H1 (cell line): Measurements from ENCODE around the gene MYO15B. TPM values are rescaled to one million over a fixed set of nuclear protein-coding genes. Genes with fewer than 3 reads are reported as not detected.

ENCODE experiments used
- CTCF ChIA-PET: fragments of 300-600 bp; sonication (Branson Sonifier 250); formaldehyde crosslinking; loops from one replicate; lab custom pipeline; 2021; ENCODE audit not compliant: partially characterized antibody; lab: Charles Lee
- POLR2A ChIA-PET: fragments of 300-600 bp; sonication (Branson Sonifier 250); formaldehyde crosslinking; loops from one replicate; lab custom pipeline; 2021; ENCODE audit warnings: inconsistent platforms; ENCODE audit not compliant: partially characterized antibody; lab: Charles Lee
- DNase-seq, 2 experiments: peaks; one replicate each; pipeline versions ENCODE4 v3.0.0 to v3.0.0-alpha.2; 2010 to 2022; ENCODE audit warnings: low spot score in 2 of 2, low read depth in 1 of 2, mixed read lengths in 1 of 2
- FAIRE-seq: peaks from 2 replicates; lab custom pipeline; 2011; peaks lifted over from hg19 to GRCh38; lab: Jason Lieb, UNC
- H2AFZ ChIP-seq: 2 replicates; pipeline ENCODE4 v1.8.1; 2012; ENCODE audit warnings: low read length, inconsistent platforms
- H2AK5ac ChIP-seq: 2 replicates; pipeline ENCODE4 v1.6.1; 2013; ENCODE audit warnings: low read depth, low read length
- H2BK120ac ChIP-seq: replicated peaks from 2 replicates; pipeline ENCODE3; 2013; ENCODE audit warnings: low read depth, low read length, inconsistent platforms
- H2BK12ac ChIP-seq: 2 replicates; pipeline ENCODE4 v1.6.1; 2013; ENCODE audit warnings: low read depth, low read length
- H2BK15ac ChIP-seq: 2 replicates; pipeline ENCODE4 v1.6.1; 2013; ENCODE audit warnings: low read length
- H2BK20ac ChIP-seq: 2 replicates; pipeline ENCODE4 v1.6.1; 2013; ENCODE audit warnings: low read length
- H2BK5ac ChIP-seq: 2 replicates; pipeline ENCODE4 v1.6.1; 2013; ENCODE audit warnings: low read depth, low read length
- H3K14ac ChIP-seq: 2 replicates; pipeline ENCODE4 v1.6.1; 2013; ENCODE audit warnings: inconsistent platforms; ENCODE audit not compliant: insufficient read length
- H3K18ac ChIP-seq: 2 replicates; pipeline ENCODE4 v1.6.1; 2013; ENCODE audit warnings: low read length; ENCODE audit errors: extremely low read depth
- H3K23ac ChIP-seq: 2 replicates; pipeline ENCODE4 v1.6.1; 2013; ENCODE audit warnings: inconsistent platforms; ENCODE audit not compliant: insufficient read length
- H3K23me2 ChIP-seq: 2 replicates; pipeline ENCODE4 v1.6.1; 2013; ENCODE audit warnings: low read depth, low read length
- H3K27ac ChIP-seq: 2 replicates; pipeline ENCODE4 v1.6.1; 2011; ENCODE audit warnings: low read depth, low read length, inconsistent platforms
- H3K27me3 ChIP-seq, 4 experiments: replicated peaks in 1 of 4; 1 replicate in 1 of 4; 2 replicates in 3 of 4; pipeline versions ENCODE4 v1.6.1 to v1.8.1; 2011 to 2013; ENCODE audit warnings: low read length in 3 of 4, mild to moderate bottlenecking in 3 of 4, inconsistent platforms in 2 of 4, mixed read lengths in 2 of 4, moderate library complexity in 1 of 4; ENCODE audit not compliant: control insufficient read depth in 3 of 4, insufficient read depth in 3 of 4; ENCODE audit errors: extremely low read depth in 1 of 4
- H3K36me3 ChIP-seq, 4 experiments: 2 replicates each; pipeline versions ENCODE4 v1.6.1 to v1.8.1; 2011 to 2013; ENCODE audit warnings: mild to moderate bottlenecking in 4 of 4, low read length in 3 of 4, moderate library complexity in 2 of 4, control low read depth in 1 of 4, inconsistent platforms in 1 of 4; ENCODE audit not compliant: insufficient read depth in 4 of 4, control insufficient read depth in 2 of 4
- H3K4ac ChIP-seq: replicated peaks from 2 replicates; pipeline ENCODE3; 2013; ENCODE audit warnings: low read length, low read depth, mixed read lengths, inconsistent platforms; ENCODE audit not compliant: insufficient read length
- H3K4me1 ChIP-seq, 4 experiments: replicated peaks in 1 of 4; 1 replicate in 1 of 4; 2 replicates in 3 of 4; pipeline versions ENCODE4 v1.6.1 to v1.8.1; 2011 to 2013; ENCODE audit warnings: low read length in 3 of 4, inconsistent platforms in 2 of 4, mixed read lengths in 1 of 4; ENCODE audit not compliant: insufficient read depth in 4 of 4, control insufficient read depth in 3 of 4
- H3K4me2 ChIP-seq, 2 experiments: 2 replicates each; pipeline versions ENCODE4 v1.6.1 to v1.8.1; 2011 to 2013; ENCODE audit warnings: low read depth in 2 of 2, low read length in 2 of 2, control low read depth in 1 of 2, inconsistent platforms in 1 of 2, mild to moderate bottlenecking in 1 of 2; ENCODE audit not compliant: insufficient read depth in 1 of 2
- H3K4me3 ChIP-seq, 4 experiments: fragments of 200-600, 300-600 bp in 1 of 4; sonication (generic), shearing (Covaris generic), sonication (Bioruptor Twin) in 1 of 4; 2 replicates each; pipeline versions ENCODE4 v1.5.1 to v1.8.1; 2011 to 2016; ENCODE audit warnings: low read length in 4 of 4, low read depth in 3 of 4, control low read depth in 2 of 4, inconsistent platforms in 2 of 4, mild to moderate bottlenecking in 2 of 4, mixed read lengths in 1 of 4, moderate library complexity in 1 of 4; ENCODE audit not compliant: insufficient read depth in 2 of 4; ENCODE audit errors: extremely low read depth in 1 of 4
- H3K56ac ChIP-seq: replicated peaks from 2 replicates; pipeline ENCODE3; 2013; ENCODE audit warnings: low read depth, mild to moderate bottlenecking, mixed read lengths, low read length, inconsistent platforms; ENCODE audit not compliant: insufficient read length
- H3K79me1 ChIP-seq: 2 replicates; pipeline ENCODE4 v1.6.1; 2013; ENCODE audit warnings: low read depth, low read length, control low read depth
- H3K79me2 ChIP-seq, 2 experiments: 2 replicates each; pipeline versions ENCODE4 v1.6.1 to v1.8.1; 2012 to 2013; ENCODE audit warnings: low read length in 2 of 2, mild to moderate bottlenecking in 2 of 2, inconsistent platforms in 1 of 2; ENCODE audit not compliant: insufficient read depth in 2 of 2, control insufficient read depth in 1 of 2
- H3K9ac ChIP-seq, 4 experiments: replicated peaks in 1 of 4; 1 replicate in 1 of 4; 2 replicates in 3 of 4; pipeline versions ENCODE4 v1.6.1 to v1.8.1; 2011 to 2013; ENCODE audit warnings: low read depth in 3 of 4, low read length in 3 of 4, control low read depth in 2 of 4, mild to moderate bottlenecking in 2 of 4, moderate library complexity in 2 of 4, inconsistent platforms in 1 of 4; ENCODE audit errors: extremely low read depth in 1 of 4
- H3K9me3 ChIP-seq, 2 experiments: 2 replicates each; pipeline versions ENCODE4 v1.6.1 to v1.8.1; 2012 to 2013; ENCODE audit warnings: mild to moderate bottlenecking in 2 of 2, moderate library complexity in 2 of 2, control low read depth in 1 of 2, inconsistent platforms in 1 of 2, low read depth in 1 of 2, low read length in 1 of 2, mixed read lengths in 1 of 2; ENCODE audit not compliant: insufficient read depth in 2 of 2
- H4K20me1 ChIP-seq, 2 experiments: replicated peaks in 1 of 2; 2 replicates each; pipeline versions ENCODE3 to v1.8.1; 2011 to 2013; ENCODE audit warnings: inconsistent platforms in 2 of 2, low read length in 2 of 2, mild to moderate bottlenecking in 1 of 2; ENCODE audit not compliant: insufficient read depth in 2 of 2, control insufficient read depth in 1 of 2
- H4K5ac ChIP-seq: 2 replicates; pipeline ENCODE4 v1.6.1; 2013; ENCODE audit warnings: low read length, low read depth, mixed read lengths, inconsistent platforms; ENCODE audit not compliant: insufficient read length
- H4K8ac ChIP-seq: 2 replicates; pipeline ENCODE4 v1.8.0; 2013; ENCODE audit warnings: mild to moderate bottlenecking, moderate library complexity, low read length, inconsistent platforms; ENCODE audit not compliant: insufficient read depth; ENCODE audit errors: extremely low read depth
- H4K91ac ChIP-seq: replicated peaks from 2 replicates; pipeline ENCODE3; 2013; ENCODE audit warnings: low read length, mixed read lengths, inconsistent platforms; ENCODE audit not compliant: insufficient read length
- BACH1 ChIP-seq: IDR thresholded peaks from 2 replicates; pipeline ENCODE4 v1.6.1; 2012; ENCODE audit warnings: low read length, improper control_type of control experiment
- CBX5 ChIP-seq: fragments of 300-800, 300-1000 bp; sonication (generic); IDR thresholded peaks from 2 replicates; pipeline ENCODE4 v1.7.1; 2016; ENCODE audit warnings: antibody characterized with exemption, low read length, low read depth
- CHD2 ChIP-seq: IDR thresholded peaks from 2 replicates; pipeline ENCODE4 v1.6.1; 2012; ENCODE audit warnings: low read length, improper control_type of control experiment
- E2F6 ChIP-seq: IDR thresholded peaks from 2 replicates; pipeline ENCODE4 v1.6.1; 2012; ENCODE audit warnings: inconsistent platforms
- SP2 ChIP-seq: IDR thresholded peaks from 2 replicates; pipeline ENCODE4 v1.6.1; 2012; ENCODE audit warnings: mild to moderate bottlenecking, low read length, inconsistent platforms
- TAF7 ChIP-seq: optimal IDR thresholded peaks from 2 replicates; pipeline ENCODE3; 2011; ENCODE audit warnings: low read depth, mild to moderate bottlenecking, inconsistent platforms, low read length, moderate library complexity, borderline replicate concordance
- TCF12 ChIP-seq: IDR thresholded peaks from 2 replicates; pipeline ENCODE4 v1.6.1; 2011; ENCODE audit warnings: low read depth, mild to moderate bottlenecking, low read length
- TEAD4 ChIP-seq: IDR thresholded peaks from 2 replicates; pipeline ENCODE4 v1.6.1; 2012; ENCODE audit warnings: low read depth, low read length, inconsistent platforms, mixed read lengths
- WGBS, 2 experiments: shearing (Covaris generic) in 1 of 2; methylation state at CpG; one replicate each; pipeline versions ENCODE4 v1.1.6 to v1.1.7; 2013 to 2015; ENCODE audit warnings: low lambda C conversion rate in 2 of 2, mixed read lengths in 2 of 2, inconsistent platforms in 1 of 2, low coverage in 1 of 2, missing lambda C conversion rate in 1 of 2; ENCODE audit not compliant: insufficient replicate concordance in 2 of 2, insufficient coverage in 1 of 2, insufficient read length in 1 of 2; ENCODE audit errors: extremely low coverage in 1 of 2, missing lambda C conversion rate in 1 of 2; 5-methylcytosine and 5-hydroxymethylcytosine counted together
- polyA plus RNA-seq, 7 experiments: library from polyadenylated mRNA; depleted of rRNA in 3 of 7; stranded (reverse) in 5 of 7; unstranded in 2 of 7; fragments of >200 nt in 5 of 7; fragments of 200-250 nt in 2 of 7; gene quantifications; 1 replicate in 5 of 7; 2 replicates in 1 of 7; 4 replicates in 1 of 7; pipeline versions ENCODE4 v1.2.1 to v1.2.3, GENCODE V29; 2011 to 2013; ENCODE audit warnings: missing spikeins in 2 of 7, mixed read lengths in 2 of 7
- total RNA-seq: library from RNA; stranded (reverse); fragmentation: NEBNext Ultra II Directional; extraction: Animal tissue kit (Norgen Biotek cat#: 25700); gene quantifications from 2 replicates; pipeline ENCODE4 v1.2.1, GENCODE V29; 2021
- TF ChIP-seq, protein P1 (sequence below), 3 experiments: IDR thresholded peaks; 1 replicate in 2 of 3; 2 replicates in 1 of 3; pipeline versions ENCODE4 v1.5.1 to v1.6.1; 2011; ENCODE audit warnings: low read length in 3 of 3, mild to moderate bottlenecking in 3 of 3, inconsistent platforms in 2 of 3, low read depth in 1 of 3, moderate library complexity in 1 of 3; ENCODE audit not compliant: insufficient read depth in 1 of 3; ENCODE audit errors: control extremely low read depth in 1 of 3
- TF ChIP-seq, protein P2 (sequence below): IDR thresholded peaks from 2 replicates; pipeline ENCODE4 v1.6.1; 2011; ENCODE audit warnings: low read length, improper control_type of control experiment

The MYO15B gene
- total and polyA plus RNA-seq, 2 of the 8 experiments (the other 6 are each of a cell fraction or from before 2014, with no cell fraction given) = 7.1 to 11.2 TPM

- H2BK20ac ChIP-seq = no peak overlapping the region
- no peak overlapping the region for H4K91ac ChIP-seq
- no peaks in the 10 kb centered on the region for H3K9me3 ChIP-seq
- no peak overlapping the region for H3K18ac ChIP-seq
- no peaks in the 10 kb centered on the region for H3K27me3 ChIP-seq
- no peaks in the 10 kb centered on the region for H3K79me2 ChIP-seq
- H3K23me2 ChIP-seq = no peaks in the 10 kb centered on the region
- ChIA-PET POLR2A (interaction anchor here (1.2 to 2.8 kb wide), 2 partner anchors 12 to 16 kb away, joined by 4 to 12 read pairs; partner anchors contain the start of genes RECQL5 and SAP30BP), CTCF (interaction anchor here (0.6 to 51.0 kb wide), 7 partner anchors 11 to 311 kb away, joined by 3 to 2200 read pairs (median 29); partner anchors contain the start of genes RECQL5, SAP30BP and SMIM5)
- H3K36me3 ChIP-seq = peaks cover 6 to 25% (median 11%) of the 10 kb centered on the region in 4 experiments; a peak in 7 of 8 replicates
- no peak overlapping the region for H2AFZ ChIP-seq
- H3K14ac ChIP-seq = no peak overlapping the region
- peaks cover 0 to 5% of the 10 kb centered on the region in 2 experiments for H4K20me1 ChIP-seq
- no peak overlapping the region for H2BK5ac ChIP-seq
- H3K56ac ChIP-seq = no peak overlapping the region
- H4K5ac ChIP-seq = no peak overlapping the region
- H2BK12ac ChIP-seq = no peak overlapping the region
- DNase-seq (no peak), FAIRE-seq (no peak)
- no peak overlapping the region for H3K9ac ChIP-seq
- no peak overlapping the region for H3K4me2 ChIP-seq
- H3K4ac ChIP-seq = no peak overlapping the region
- no peak overlapping the region for H4K8ac ChIP-seq
- H3K4me3 ChIP-seq = no peak overlapping the region
- H3K4me1 ChIP-seq = no peaks in the 10 kb centered on the region; a peak in 1 of 7 replicates
- no peak overlapping the region for H2BK15ac ChIP-seq
- H3K23ac ChIP-seq = no peak overlapping the region
- 93% methylated on average over 7 of the region's 7 CpGs; no CpG with 5 or more reads in 1 of the 2 experiments for WGBS, 2 experiments
- H3K79me1 ChIP-seq = no peaks in the 10 kb centered on the region; the same call in 1 of the 2 replicates
- H2BK120ac ChIP-seq = no peak overlapping the region
- H2AK5ac ChIP-seq = no peak overlapping the region
- no peak overlapping the region for H3K27ac ChIP-seq
- TF ChIP-seq, protein P1, sequence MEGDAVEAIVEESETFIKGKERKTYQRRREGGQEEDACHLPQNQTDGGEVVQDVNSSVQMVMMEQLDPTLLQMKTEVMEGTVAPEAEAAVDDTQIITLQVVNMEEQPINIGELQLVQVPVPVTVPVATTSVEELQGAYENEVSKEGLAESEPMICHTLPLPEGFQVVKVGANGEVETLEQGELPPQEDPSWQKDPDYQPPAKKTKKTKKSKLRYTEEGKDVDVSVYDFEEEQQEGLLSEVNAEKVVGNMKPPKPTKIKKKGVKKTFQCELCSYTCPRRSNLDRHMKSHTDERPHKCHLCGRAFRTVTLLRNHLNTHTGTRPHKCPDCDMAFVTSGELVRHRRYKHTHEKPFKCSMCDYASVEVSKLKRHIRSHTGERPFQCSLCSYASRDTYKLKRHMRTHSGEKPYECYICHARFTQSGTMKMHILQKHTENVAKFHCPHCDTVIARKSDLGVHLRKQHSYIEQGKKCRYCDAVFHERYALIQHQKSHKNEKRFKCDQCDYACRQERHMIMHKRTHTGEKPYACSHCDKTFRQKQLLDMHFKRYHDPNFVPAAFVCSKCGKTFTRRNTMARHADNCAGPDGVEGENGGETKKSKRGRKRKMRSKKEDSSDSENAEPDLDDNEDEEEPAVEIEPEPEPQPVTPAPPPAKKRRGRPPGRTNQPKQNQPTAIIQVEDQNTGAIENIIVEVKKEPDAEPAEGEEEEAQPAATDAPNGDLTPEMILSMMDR (IDR thresholded peaks at IDR 0.05; ENCODE audit: control extremely low read depth in 1 of 3, insufficient read depth in 1 of 3, low read depth in 1 of 3, low read length in 3 of 3) = no peak
- TF ChIP-seq CBX5 (no peak), TEAD4 (no peak), SP2 (no peak), E2F6 (no peak), TAF7 (no peak), TCF12 (no peak), BACH1 (no peak), CHD2 (no peak)
- TF ChIP-seq, protein P2, sequence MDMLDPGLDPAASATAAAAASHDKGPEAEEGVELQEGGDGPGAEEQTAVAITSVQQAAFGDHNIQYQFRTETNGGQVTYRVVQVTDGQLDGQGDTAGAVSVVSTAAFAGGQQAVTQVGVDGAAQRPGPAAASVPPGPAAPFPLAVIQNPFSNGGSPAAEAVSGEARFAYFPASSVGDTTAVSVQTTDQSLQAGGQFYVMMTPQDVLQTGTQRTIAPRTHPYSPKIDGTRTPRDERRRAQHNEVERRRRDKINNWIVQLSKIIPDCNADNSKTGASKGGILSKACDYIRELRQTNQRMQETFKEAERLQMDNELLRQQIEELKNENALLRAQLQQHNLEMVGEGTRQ = no peak
Measured at GRCh38 chr17:75650874-75651273, 63.3 kb downstream of the MYO15B start.
